ENCODE results near the gene UTS2B.

The UTS2B gene

GRCh38 chr3:191329654-191330529 is at the start of gene UTS2B:
UTS2B (minus strand) TSS chr3:191330526; CDS start chr3:191282189, 48,337 bp downstream.
- H3K4me3 Mint-ChIP-seq: peak within 1 kb of the TSS; percentile 86
- no peaks in the 10 kb centered on the region for H3K27me3 Mint-ChIP-seq
- H3K4me1 Mint-ChIP-seq: peaks cover 51% of the 10 kb centered on the region
- H3K36me3 Mint-ChIP-seq: peaks cover 14% of the 10 kb centered on the region
- peak; percentile 61 for ATAC-seq
- peak within 1 kb of the TSS; percentile 91 for H3K27ac Mint-ChIP-seq
- H3K9me3 Mint-ChIP-seq: no peaks in the 10 kb centered on the region

- Mint-ChIP-seq H3K27ac (peak overlapping the region; percentile 74), H3K27me3 (no peaks in the 10 kb centered on the region), H3K4me1 (peaks cover 51% of the 10 kb centered on the region), H3K4me3 (no peak overlapping the region), H3K9me3 (no peaks in the 10 kb centered on the region), H3K36me3 (peaks cover 61% of the 10 kb centered on the region)
- ATAC-seq: no peak
Measured at GRCh38 chr3:191380001-191380400, 49.7 kb upstream of the UTS2B start.

- no peaks in the 10 kb centered on the region for H3K27me3 Mint-ChIP-seq
- no peak for ATAC-seq
- H3K4me1 Mint-ChIP-seq: peaks cover 50% of the 10 kb centered on the region
- no peak overlapping the region for H3K4me3 Mint-ChIP-seq
- peak overlapping the region; percentile 74 for H3K27ac Mint-ChIP-seq
- H3K9me3 Mint-ChIP-seq: no peaks in the 10 kb centered on the region
- H3K36me3 Mint-ChIP-seq: peaks cover 61% of the 10 kb centered on the region
Measured at GRCh38 chr3:191379446-191379845, 49.1 kb upstream of the UTS2B start.

- Mint-ChIP-seq H3K9me3 (no peaks in the 10 kb centered on the region), H3K36me3 (peaks cover 58% of the 10 kb centered on the region), H3K4me3 (no peak overlapping the region), H3K4me1 (peaks cover 50% of the 10 kb centered on the region), H3K27ac (peak overlapping the region; percentile 74), H3K27me3 (no peaks in the 10 kb centered on the region)
- no peak for ATAC-seq
Measured at GRCh38 chr3:191378142-191378812, 48.0 kb upstream of the UTS2B start.

- no peak for ATAC-seq
- Mint-ChIP-seq H3K27ac (no peak overlapping the region), H3K9me3 (no peaks in the 10 kb centered on the region), H3K4me3 (no peak overlapping the region), H3K4me1 (peaks cover 49% of the 10 kb centered on the region), H3K27me3 (no peaks in the 10 kb centered on the region), H3K36me3 (peaks cover 53% of the 10 kb centered on the region)
Measured at GRCh38 chr3:191376516-191377141, 46.3 kb upstream of the UTS2B start.

GRCh38 chr3:191373327-191373726 is 43.0 kb upstream of the UTS2B start:
- Mint-ChIP-seq H3K27ac (no peak overlapping the region), H3K9me3 (no peaks in the 10 kb centered on the region), H3K4me1 (peaks cover 43% of the 10 kb centered on the region), H3K27me3 (no peaks in the 10 kb centered on the region), H3K4me3 (no peak overlapping the region), H3K36me3 (peaks cover 59% of the 10 kb centered on the region)
- ATAC-seq: no peak

GRCh38 chr3:191372122-191372521 is 41.8 kb upstream of the UTS2B start:
- H3K27ac Mint-ChIP-seq: peak overlapping the region; percentile 28
- H3K9me3 Mint-ChIP-seq: no peaks in the 10 kb centered on the region
- ATAC-seq: no peak
- no peak overlapping the region for H3K4me3 Mint-ChIP-seq
- H3K36me3 Mint-ChIP-seq: peaks cover 55% of the 10 kb centered on the region
- H3K27me3 Mint-ChIP-seq: no peaks in the 10 kb centered on the region
- peaks cover 35% of the 10 kb centered on the region for H3K4me1 Mint-ChIP-seq

GRCh38 chr3:191369616-191370010 is 39.3 kb upstream of the UTS2B start:
- no peak for ATAC-seq
- H3K27ac Mint-ChIP-seq: peak overlapping the region; percentile 28
- no peaks in the 10 kb centered on the region for H3K9me3 Mint-ChIP-seq
- H3K4me1 Mint-ChIP-seq: peaks cover 20% of the 10 kb centered on the region
- peaks cover 50% of the 10 kb centered on the region for H3K36me3 Mint-ChIP-seq
- no peaks in the 10 kb centered on the region for H3K27me3 Mint-ChIP-seq
- no peak overlapping the region for H3K4me3 Mint-ChIP-seq

- ATAC-seq: no peak
- no peaks in the 10 kb centered on the region for H3K9me3 Mint-ChIP-seq
- H3K36me3 Mint-ChIP-seq: peaks cover 55% of the 10 kb centered on the region
- H3K4me1 Mint-ChIP-seq: peaks cover 24% of the 10 kb centered on the region
- no peaks in the 10 kb centered on the region for H3K27me3 Mint-ChIP-seq
- peak overlapping the region; percentile 17 for H3K27ac Mint-ChIP-seq
- no peak overlapping the region for H3K4me3 Mint-ChIP-seq
Measured at GRCh38 chr3:191368755-191369615, 38.7 kb upstream of the UTS2B start.

GRCh38 chr3:191366675-191367074 is 36.3 kb upstream of the UTS2B start:
- peaks cover 28% of the 10 kb centered on the region for H3K4me1 Mint-ChIP-seq
- no peaks in the 10 kb centered on the region for H3K9me3 Mint-ChIP-seq
- H3K4me3 Mint-ChIP-seq: no peak overlapping the region
- peaks cover 68% of the 10 kb centered on the region for H3K36me3 Mint-ChIP-seq
- H3K27ac Mint-ChIP-seq: peak overlapping the region; percentile 61
- H3K27me3 Mint-ChIP-seq: no peaks in the 10 kb centered on the region
- no peak for ATAC-seq

- no peak for ATAC-seq
- H3K4me3 Mint-ChIP-seq: no peak overlapping the region
- H3K9me3 Mint-ChIP-seq: no peaks in the 10 kb centered on the region
- peaks cover 50% of the 10 kb centered on the region for H3K4me1 Mint-ChIP-seq
- no peaks in the 10 kb centered on the region for H3K27me3 Mint-ChIP-seq
- peaks cover 74% of the 10 kb centered on the region for H3K36me3 Mint-ChIP-seq
- peak overlapping the region; percentile 67 for H3K27ac Mint-ChIP-seq
Measured at GRCh38 chr3:191363221-191363620, 32.9 kb upstream of the UTS2B start.

- peaks cover 77% of the 10 kb centered on the region for H3K36me3 Mint-ChIP-seq
- no peaks in the 10 kb centered on the region for H3K9me3 Mint-ChIP-seq
Measured at GRCh38 chr3:191362524-191363090, 32.3 kb upstream of the UTS2B start.

GRCh38 chr3:191362037-191362436 is 31.7 kb upstream of the UTS2B start:
- Mint-ChIP-seq H3K36me3 (peaks cover 77% of the 10 kb centered on the region), H3K27me3 (no peaks in the 10 kb centered on the region), H3K9me3 (no peaks in the 10 kb centered on the region), H3K4me3 (no peak overlapping the region), H3K27ac (peak overlapping the region; percentile 61), H3K4me1 (peaks cover 56% of the 10 kb centered on the region)
- no peak for ATAC-seq

More at GRCh38 chr3:191362524-191363090, 32.3 kb upstream of the UTS2B start:
- Mint-ChIP-seq H3K27me3 (no peaks in the 10 kb centered on the region), H3K4me1 (peaks cover 54% of the 10 kb centered on the region), H3K4me3 (no peak overlapping the region), H3K27ac (peak overlapping the region; percentile 61)
- no peak for ATAC-seq

GRCh38 chr3:191361456-191361855 is 31.1 kb upstream of the UTS2B start:
- H3K36me3 Mint-ChIP-seq: peaks cover 72% of the 10 kb centered on the region
- no peak for ATAC-seq
- H3K27ac Mint-ChIP-seq: peak overlapping the region; percentile 61
- no peaks in the 10 kb centered on the region for H3K27me3 Mint-ChIP-seq
- H3K4me3 Mint-ChIP-seq: no peak overlapping the region
- H3K4me1 Mint-ChIP-seq: peaks cover 60% of the 10 kb centered on the region
- H3K9me3 Mint-ChIP-seq: no peaks in the 10 kb centered on the region
